ENCODE data around the gene STARD3. TPM values are rescaled to one million over a fixed set of nuclear protein-coding genes. Genes with fewer than 3 reads are reported as not detected.

STARD3 gene
- total RNA-seq, 2 donors from 2014 or later, result 62.7 to 80.6 TPM

GRCh38 chr17:39641883-39642282 lies 4.9 kb downstream of the STARD3 start:
- Mint-ChIP-seq H3K27ac (peak overlapping the region in 1 of 2 donors; percentile 22), H3K9me3 (no peaks in the 10 kb centered on the region), H3K36me3 (peaks cover 0 to 13% of the 10 kb centered on the region in 2 donors)
- DNase-seq (ENCODE audit: low spot score in 2 of 2) (no peak), ATAC-seq (no peak)

GRCh38 chr17:39642291-39643074 lies 5.5 kb downstream of the STARD3 start:
- peaks cover 0 to 12% of the 10 kb centered on the region in 2 donors for H3K36me3 Mint-ChIP-seq
- no peak for DNase-seq (ENCODE audit: low spot score in 2 of 2)
- H3K27ac Mint-ChIP-seq, result peak overlapping the region; percentile 22 to 63
- ATAC-seq, result no peak
- H3K9me3 Mint-ChIP-seq, result no peaks in the 10 kb centered on the region

DNA sequence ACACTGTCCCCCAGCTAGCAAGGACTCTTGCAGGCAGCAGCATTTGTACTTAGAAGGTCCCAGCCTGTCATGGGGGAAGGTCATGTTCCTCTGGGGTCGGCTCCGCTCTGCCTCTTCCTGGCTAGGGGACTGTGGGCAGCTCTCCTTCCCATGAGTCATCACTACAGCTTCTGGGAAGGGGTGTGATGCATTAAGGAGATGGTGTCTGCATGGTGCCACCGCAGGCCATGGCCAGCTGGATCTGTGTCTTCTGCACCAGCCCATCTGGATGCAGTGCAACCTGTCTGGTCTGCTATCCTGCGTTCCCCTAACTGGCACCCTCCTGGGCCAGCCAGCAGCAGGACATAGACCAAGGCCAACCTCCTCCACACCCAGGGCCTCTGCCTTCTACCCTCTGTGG lies 6.3 kb downstream of the STARD3 start:
- DNase-seq (ENCODE audit: low spot score in 2 of 2) (no peak), ATAC-seq (peak in 1 of 2 donors; percentile 53)
- no peaks in the 10 kb centered on the region for H3K9me3 Mint-ChIP-seq
- peak overlapping the region; percentile 22 to 63 for H3K27ac Mint-ChIP-seq
- H3K36me3 Mint-ChIP-seq, result peaks cover 0 to 4% of the 10 kb centered on the region in 2 donors

- no peak for ATAC-seq
- Mint-ChIP-seq H3K9me3 (no peaks in the 10 kb centered on the region), H3K27ac (no peak overlapping the region), H3K36me3 (no peaks in the 10 kb centered on the region)
- no peak for DNase-seq (ENCODE audit: low spot score in 2 of 2)
Measured at GRCh38 chr17:39647256-39647655, 10.3 kb downstream of the STARD3 start.

DNA sequence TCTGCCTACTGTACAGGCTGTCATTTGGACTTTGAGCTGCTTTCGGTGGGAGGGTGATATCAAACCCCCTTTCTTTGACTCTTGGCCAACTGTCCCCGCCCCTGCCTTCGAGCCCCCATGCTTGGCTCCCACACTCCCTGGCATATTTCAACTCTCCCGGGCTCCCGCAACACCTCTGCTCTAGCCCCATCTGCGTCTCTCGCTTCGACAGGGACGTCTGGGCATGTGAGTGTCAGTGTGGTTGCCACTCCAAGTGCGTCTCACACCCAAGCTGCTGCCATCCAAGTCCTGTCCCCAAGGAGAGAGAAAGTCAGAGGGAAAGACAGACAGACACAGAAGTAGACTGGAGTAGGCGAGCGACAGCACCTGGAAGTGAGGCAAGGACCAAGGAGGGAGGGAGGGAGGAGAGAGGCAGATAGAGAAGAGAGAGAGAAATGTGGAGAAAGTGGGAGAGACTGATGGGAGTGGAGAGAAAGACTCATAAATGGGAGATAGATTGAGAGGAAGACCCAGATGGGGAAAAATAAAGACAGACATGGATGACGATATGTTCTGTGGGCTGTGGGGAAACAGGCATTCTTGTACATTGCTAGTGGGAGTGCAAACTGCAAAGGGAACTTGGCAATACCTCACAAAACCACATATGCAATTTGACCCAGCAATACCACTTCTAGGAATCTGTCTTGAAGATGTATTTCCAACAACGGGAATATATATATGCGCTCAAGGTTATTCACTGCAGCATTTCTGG lies 11.8 kb downstream of the STARD3 start:
- ATAC-seq (no peak), DNase-seq (ENCODE audit: low spot score in 2 of 2) (no peak)
- Mint-ChIP-seq H3K36me3 (no peaks in the 10 kb centered on the region), H3K27ac (no peak overlapping the region), H3K9me3 (no peaks in the 10 kb centered on the region)

- no peak for DNase-seq (ENCODE audit: low spot score in 2 of 2)
- no peaks in the 10 kb centered on the region for H3K9me3 Mint-ChIP-seq
- no peaks in the 10 kb centered on the region for H3K36me3 Mint-ChIP-seq
- ATAC-seq, result no peak
- peak overlapping the region in 1 of 2 donors; percentile 36 for H3K27ac Mint-ChIP-seq
Measured at GRCh38 chr17:39650121-39650579, 13.2 kb downstream of the STARD3 start.

GRCh38 chr17:39651923-39652586 lies 15.1 kb downstream of the STARD3 start:
- Mint-ChIP-seq H3K36me3 (no peaks in the 10 kb centered on the region), H3K9me3 (no peaks in the 10 kb centered on the region), H3K27ac (peak overlapping the region; percentile 67 to 73)
- ATAC-seq (no peak), DNase-seq (ENCODE audit: low spot score in 2 of 2) (no peak)

- DNase-seq (ENCODE audit: low spot score in 2 of 2) (no peak), ATAC-seq (peak in 1 of 2 donors; percentile 17)
- H3K9me3 Mint-ChIP-seq, result no peaks in the 10 kb centered on the region
- peaks cover 0 to under 1% of the 10 kb centered on the region in 2 donors for H3K36me3 Mint-ChIP-seq
- peak overlapping the region; percentile 67 to 84 for H3K27ac Mint-ChIP-seq
Measured at GRCh38 chr17:39652587-39653315, 15.8 kb downstream of the STARD3 start.

GRCh38 chr17:39653316-39653661 lies 16.3 kb downstream of the STARD3 start:
- no peak for DNase-seq (ENCODE audit: low spot score in 2 of 2)
- Mint-ChIP-seq H3K36me3 (peaks cover 0 to 6% of the 10 kb centered on the region in 2 donors), H3K9me3 (no peaks in the 10 kb centered on the region), H3K27ac (peak overlapping the region in 1 of 2 donors; percentile 84)
- ATAC-seq, result peak; percentile 13 to 34

DNA sequence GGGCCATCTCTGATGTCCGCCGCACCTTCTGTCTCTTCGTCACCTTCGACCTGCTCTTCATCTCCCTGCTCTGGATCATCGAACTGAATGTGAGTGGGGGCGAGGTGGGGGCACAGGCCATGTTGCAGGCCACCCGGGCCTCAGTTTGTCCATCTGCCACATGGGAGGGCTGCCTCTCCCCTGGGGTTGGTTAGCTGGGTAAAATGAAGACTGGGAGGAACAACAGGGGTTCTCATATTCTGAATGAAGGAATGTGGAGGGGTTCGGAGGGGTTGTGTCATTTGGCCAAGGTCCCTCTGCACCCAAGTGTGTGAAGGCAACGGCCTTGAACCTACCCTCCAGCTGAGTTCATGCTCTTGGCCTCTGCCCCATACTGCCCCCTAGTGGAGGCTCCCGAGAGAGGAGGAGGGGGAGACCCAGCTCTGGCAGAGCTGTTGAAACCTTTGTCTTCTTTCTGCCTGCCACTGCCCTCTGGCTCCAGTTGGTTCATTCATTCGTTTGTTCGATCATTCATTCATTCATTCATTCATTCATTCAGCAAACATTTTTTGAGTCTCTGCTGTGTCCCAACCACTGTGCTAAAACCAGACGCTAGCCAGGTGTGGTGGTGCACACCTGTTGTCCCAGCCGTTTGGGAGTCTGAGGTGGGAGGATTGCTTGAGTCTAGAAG lies 16.9 kb downstream of the STARD3 start:
- Mint-ChIP-seq H3K27ac (peak overlapping the region; percentile 12 to 84), H3K9me3 (no peaks in the 10 kb centered on the region), H3K36me3 (peaks cover 0 to 6% of the 10 kb centered on the region in 2 donors)
- ATAC-seq (peak; percentile 82), DNase-seq (ENCODE audit: low spot score in 2 of 2) (peak in 1 of 2 donors; percentile 90)

GRCh38 chr17:39655105-39655504 lies 18.2 kb downstream of the STARD3 start:
- Mint-ChIP-seq H3K27ac (peak overlapping the region; percentile 11 to 36), H3K9me3 (no peaks in the 10 kb centered on the region)

DNA sequence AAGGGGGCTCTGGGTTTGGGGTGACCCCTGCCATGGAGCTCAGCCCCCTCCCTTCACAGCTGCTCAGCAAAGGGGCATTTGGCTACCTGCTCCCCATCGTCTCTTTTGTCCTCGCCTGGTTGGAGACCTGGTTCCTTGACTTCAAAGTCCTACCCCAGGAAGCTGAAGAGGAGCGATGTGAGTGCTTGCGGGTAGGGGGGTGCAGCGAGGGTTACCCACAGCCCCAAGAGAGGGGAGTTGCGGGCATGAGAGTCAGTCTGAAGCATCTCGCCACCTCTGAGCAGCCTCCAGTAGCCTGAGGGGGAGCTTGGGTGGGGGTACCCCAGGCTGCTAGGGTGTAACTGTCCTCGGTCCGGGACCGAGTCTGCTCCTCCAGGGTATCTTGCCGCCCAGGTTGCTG lies 21.4 kb downstream of the STARD3 start:
- Mint-ChIP-seq H3K36me3 (peaks cover 0 to 6% of the 10 kb centered on the region in 2 donors), H3K27ac (peak overlapping the region in 1 of 2 donors; percentile 55), H3K9me3 (no peaks in the 10 kb centered on the region)
- ATAC-seq (no peak), DNase-seq (ENCODE audit: low spot score in 2 of 2) (no peak)

More at GRCh38 chr17:39655105-39655504, 18.2 kb downstream of the STARD3 start:
- H3K36me3 Mint-ChIP-seq, result peaks cover 0 to 6% of the 10 kb centered on the region in 2 donors
- DNase-seq (ENCODE audit: low spot score in 2 of 2), result no peak
- no peak for ATAC-seq

- Mint-ChIP-seq H3K36me3 (peaks cover 0 to 6% of the 10 kb centered on the region in 2 donors), H3K27ac (peak overlapping the region; percentile 55 to 74), H3K9me3 (no peaks in the 10 kb centered on the region)
- DNase-seq (ENCODE audit: low spot score in 2 of 2) (no peak), ATAC-seq (no peak)
Measured at GRCh38 chr17:39658760-39659159, 21.8 kb downstream of the STARD3 start.

- H3K36me3 Mint-ChIP-seq, result peaks cover 0 to 6% of the 10 kb centered on the region in 2 donors
- H3K27ac Mint-ChIP-seq, result peak overlapping the region; percentile 74 to 93
- DNase-seq (ENCODE audit: low spot score in 2 of 2) (no peak), ATAC-seq (no peak)
- no peaks in the 10 kb centered on the region for H3K9me3 Mint-ChIP-seq
Measured at GRCh38 chr17:39659279-39660010, 22.5 kb downstream of the STARD3 start.

DNA sequence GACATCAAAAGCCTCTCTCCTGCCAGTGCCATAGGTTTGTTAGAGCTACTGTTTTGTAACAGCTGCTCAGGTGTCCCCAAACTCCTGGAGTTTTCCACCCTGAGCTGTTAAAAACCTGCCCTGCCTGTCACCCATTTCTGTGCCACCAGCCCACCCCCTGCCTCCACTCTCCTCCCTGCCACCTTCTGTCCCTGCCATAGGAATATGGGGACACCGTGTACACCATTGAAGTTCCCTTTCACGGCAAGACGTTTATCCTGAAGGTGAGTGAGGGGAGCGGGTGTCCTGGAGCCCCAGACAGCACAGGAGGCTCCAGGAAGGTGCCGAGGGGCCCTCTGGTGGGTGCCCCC lies 23.0 kb downstream of the STARD3 start:
- ATAC-seq (no peak), DNase-seq (ENCODE audit: low spot score in 2 of 2) (no peak)
- H3K36me3 Mint-ChIP-seq, result peaks cover 0 to 6% of the 10 kb centered on the region in 2 donors
- H3K9me3 Mint-ChIP-seq, result no peaks in the 10 kb centered on the region
- H3K27ac Mint-ChIP-seq, result peak overlapping the region; percentile 25 to 93
